ENCODE measurements around the gene FGD5.

The FGD5 gene

DNA sequence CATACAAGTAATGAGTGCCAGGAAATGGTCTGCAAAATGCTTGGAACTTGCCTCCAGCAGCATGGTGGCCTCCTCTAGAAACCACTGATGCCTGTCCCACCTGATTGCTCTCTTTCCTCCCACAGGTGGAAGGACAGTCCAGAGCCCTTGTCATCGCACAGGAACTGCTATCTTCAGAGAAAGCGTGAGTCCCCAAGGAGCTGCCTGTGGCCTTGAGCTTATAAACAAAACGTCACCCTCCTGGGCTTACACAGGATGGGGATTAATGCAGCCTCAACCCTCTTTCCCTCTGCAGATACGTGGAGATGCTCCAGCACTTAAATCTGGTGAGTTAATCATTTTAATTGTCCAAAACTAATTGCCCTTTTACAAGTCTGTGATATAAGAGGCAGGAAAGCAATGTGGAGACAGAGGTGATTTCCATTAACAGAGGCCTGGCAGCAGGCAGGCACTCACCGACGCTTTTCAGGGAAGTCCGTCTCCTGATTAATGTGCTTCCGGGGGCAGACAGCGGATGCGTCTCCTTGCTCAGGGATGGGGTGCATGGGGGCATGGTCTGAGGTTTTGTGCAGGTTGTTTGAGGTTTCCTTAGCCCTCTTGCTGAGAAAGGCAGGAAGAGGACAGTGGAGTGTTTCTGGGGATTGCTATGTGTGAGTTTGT, 61.8 kb downstream of the FGD5 start:
- DNase-seq (ENCODE audit: low read depth): no peak
- TF ChIP-seq, protein P1, sequence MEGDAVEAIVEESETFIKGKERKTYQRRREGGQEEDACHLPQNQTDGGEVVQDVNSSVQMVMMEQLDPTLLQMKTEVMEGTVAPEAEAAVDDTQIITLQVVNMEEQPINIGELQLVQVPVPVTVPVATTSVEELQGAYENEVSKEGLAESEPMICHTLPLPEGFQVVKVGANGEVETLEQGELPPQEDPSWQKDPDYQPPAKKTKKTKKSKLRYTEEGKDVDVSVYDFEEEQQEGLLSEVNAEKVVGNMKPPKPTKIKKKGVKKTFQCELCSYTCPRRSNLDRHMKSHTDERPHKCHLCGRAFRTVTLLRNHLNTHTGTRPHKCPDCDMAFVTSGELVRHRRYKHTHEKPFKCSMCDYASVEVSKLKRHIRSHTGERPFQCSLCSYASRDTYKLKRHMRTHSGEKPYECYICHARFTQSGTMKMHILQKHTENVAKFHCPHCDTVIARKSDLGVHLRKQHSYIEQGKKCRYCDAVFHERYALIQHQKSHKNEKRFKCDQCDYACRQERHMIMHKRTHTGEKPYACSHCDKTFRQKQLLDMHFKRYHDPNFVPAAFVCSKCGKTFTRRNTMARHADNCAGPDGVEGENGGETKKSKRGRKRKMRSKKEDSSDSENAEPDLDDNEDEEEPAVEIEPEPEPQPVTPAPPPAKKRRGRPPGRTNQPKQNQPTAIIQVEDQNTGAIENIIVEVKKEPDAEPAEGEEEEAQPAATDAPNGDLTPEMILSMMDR (IDR thresholded peaks at IDR 0.05; ENCODE audit: low read depth, low read length, missing control alignments): no peak

DNA sequence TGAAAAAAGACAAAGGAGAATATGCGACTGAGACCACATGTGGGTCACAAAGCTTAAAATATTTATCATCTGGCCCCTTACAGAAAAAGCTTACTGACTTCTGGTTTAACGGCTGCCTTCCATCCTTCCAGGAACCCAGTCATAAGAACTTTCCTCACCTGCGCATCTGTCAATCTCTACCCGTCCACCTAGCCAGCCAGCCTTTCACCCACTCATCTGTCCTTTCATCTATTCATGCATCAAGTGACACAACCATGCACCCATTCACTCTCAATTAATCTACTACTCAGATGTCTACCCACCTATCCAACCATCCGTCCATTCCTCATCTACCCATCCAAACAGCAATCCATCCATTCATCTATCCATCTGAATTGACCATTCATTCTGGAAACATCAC, 64.5 kb downstream of the FGD5 start:
- TF ChIP-seq, protein P1 (IDR thresholded peaks at IDR 0.05; ENCODE audit: low read depth, low read length, missing control alignments): no peak
- H3K4me3 ChIP-seq (ENCODE audit: low read depth, low read length): no peak overlapping the region
- DNase-seq (ENCODE audit: low read depth): no peak

More for the DNA sequence above, 61.8 kb downstream of the FGD5 start:
- H3K4me3 ChIP-seq (ENCODE audit: low read depth, low read length): no peak overlapping the region

DNA sequence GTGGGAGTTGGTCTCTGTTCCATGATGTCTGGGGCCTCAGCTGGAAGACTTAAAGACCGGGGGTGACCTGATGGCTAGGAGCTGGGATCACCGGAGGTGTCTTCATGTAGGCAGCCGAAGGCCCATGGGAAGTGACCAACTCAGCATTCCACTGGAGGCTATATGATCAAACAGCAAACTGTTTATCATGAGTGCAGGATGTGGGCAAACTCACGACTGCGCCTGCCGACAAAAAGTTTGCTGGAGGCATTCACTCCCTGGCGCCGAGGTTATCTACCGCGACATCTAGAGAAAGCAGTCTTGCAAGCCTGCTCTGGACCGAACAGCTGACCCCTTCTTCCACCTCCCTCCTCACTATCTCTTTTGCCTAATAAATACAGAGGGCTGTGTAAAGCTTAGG, 65.9 kb downstream of the FGD5 start:
- no peak for DNase-seq (ENCODE audit: low read depth)
- TF ChIP-seq, protein P1 (IDR thresholded peaks at IDR 0.05; ENCODE audit: low read depth, low read length, missing control alignments): no peak
- no peak overlapping the region for H3K4me3 ChIP-seq (ENCODE audit: low read depth, low read length)

DNA sequence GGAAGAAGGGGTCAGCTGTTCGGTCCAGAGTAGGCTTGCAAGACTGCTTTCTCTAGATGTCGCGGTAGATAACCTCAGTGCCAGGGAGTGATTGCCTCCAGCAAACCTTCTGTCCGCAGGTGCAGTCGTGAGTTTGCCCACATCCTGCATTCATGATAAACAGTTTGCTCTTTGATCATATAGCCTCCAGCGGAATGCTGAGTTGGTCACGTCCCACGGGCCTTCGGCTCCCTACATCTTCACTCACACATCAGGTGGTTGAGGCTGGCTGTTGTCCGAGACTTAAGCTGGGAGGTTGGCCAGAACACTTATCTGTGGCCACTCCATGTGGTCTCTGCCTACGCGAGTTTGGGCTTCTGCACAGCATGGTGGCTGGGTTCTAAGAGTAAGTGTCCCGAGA, 66.5 kb downstream of the FGD5 start:
- DNase-seq (ENCODE audit: low read depth): no peak
- TF ChIP-seq, protein P1 (IDR thresholded peaks at IDR 0.05; ENCODE audit: low read depth, low read length, missing control alignments): no peak
- no peak overlapping the region for H3K4me3 ChIP-seq (ENCODE audit: low read depth, low read length)

DNA sequence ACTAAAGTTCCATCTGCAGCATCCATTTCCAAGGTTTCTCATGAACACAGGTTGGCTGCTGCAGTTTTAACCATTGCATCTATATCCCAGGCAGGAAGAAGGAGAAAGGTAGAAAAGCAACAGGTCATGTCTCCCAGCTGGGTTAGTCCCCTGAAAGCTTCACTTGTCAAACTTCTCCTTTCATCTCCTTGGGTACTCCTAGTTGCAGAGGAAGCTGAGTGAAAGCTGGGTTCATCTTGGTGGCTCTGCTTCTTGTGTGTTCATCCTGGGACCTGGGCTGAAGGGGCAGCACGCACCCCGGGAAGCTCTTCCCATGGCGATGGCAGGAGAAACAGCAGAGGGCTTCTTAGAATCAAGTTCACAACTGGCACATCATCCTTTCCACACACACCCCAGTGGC, 67.3 kb downstream of the FGD5 start:
- H3K4me3 ChIP-seq (ENCODE audit: low read depth, low read length): no peak overlapping the region
- no peak for DNase-seq (ENCODE audit: low read depth)
- TF ChIP-seq, protein P1 (IDR thresholded peaks at IDR 0.05; ENCODE audit: low read depth, low read length, missing control alignments): no peak

DNA sequence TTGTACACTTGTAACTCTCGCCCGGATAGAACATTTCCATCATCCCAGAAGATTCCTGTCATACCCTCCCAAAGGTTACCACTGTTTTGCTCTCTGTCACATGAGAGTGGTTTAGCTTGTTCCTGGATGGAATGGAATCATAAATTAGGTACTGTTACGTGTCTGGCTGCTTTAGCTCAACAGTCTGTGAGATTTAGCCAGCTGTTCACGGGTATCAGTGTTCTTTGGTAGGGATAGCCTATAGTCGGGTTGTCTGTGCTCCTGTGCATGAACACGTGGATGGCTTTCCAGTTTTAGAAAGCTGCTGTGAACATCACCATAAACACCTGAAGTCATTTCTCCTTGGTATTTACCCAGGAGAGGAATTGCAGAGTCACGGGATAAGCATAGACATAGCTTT, 70.4 kb downstream of the FGD5 start:
- no peak for DNase-seq (ENCODE audit: low read depth)
- no peak overlapping the region for H3K4me3 ChIP-seq (ENCODE audit: low read depth, low read length)
- TF ChIP-seq, protein P1 (IDR thresholded peaks at IDR 0.05; ENCODE audit: low read depth, low read length, missing control alignments): no peak

DNA sequence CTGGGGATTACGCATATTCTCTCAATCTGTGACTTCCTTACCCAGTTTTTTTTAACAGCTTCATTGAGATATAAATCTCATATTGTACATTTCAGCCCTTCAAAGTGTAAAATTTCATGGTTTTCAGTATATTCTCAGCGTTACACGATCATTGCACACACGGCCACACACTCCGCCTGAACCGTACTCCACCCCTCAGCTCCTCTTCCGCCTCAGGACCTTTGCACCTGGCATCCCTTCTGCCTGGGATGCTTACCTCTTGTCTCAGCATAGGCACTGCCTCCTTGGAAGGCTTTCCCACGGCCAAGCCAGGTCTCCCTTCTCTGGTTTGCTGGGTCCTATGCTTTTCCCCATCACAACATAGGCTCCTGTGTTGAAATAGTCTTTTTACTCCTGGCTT, 71.2 kb downstream of the FGD5 start:
- no peak for DNase-seq (ENCODE audit: low read depth)
- no peak overlapping the region for H3K4me3 ChIP-seq (ENCODE audit: low read depth, low read length)

More for the DNA sequence above, 71.2 kb downstream of the FGD5 start:
- TF ChIP-seq, protein P1 (IDR thresholded peaks at IDR 0.05; ENCODE audit: low read depth, low read length, missing control alignments): no peak
